ENCODE data around the gene PACS2.
"Not testable (repeated sequence)": the region's sequence is repeated elsewhere in the genome, so short reads cannot be mapped to it uniquely, and the experiment has no call there.

The PACS2 gene

GRCh38 chr14:105282098-105282725 lies 32.3 kb upstream of the PACS2 start:
- TF ChIP-seq, protein P1, sequence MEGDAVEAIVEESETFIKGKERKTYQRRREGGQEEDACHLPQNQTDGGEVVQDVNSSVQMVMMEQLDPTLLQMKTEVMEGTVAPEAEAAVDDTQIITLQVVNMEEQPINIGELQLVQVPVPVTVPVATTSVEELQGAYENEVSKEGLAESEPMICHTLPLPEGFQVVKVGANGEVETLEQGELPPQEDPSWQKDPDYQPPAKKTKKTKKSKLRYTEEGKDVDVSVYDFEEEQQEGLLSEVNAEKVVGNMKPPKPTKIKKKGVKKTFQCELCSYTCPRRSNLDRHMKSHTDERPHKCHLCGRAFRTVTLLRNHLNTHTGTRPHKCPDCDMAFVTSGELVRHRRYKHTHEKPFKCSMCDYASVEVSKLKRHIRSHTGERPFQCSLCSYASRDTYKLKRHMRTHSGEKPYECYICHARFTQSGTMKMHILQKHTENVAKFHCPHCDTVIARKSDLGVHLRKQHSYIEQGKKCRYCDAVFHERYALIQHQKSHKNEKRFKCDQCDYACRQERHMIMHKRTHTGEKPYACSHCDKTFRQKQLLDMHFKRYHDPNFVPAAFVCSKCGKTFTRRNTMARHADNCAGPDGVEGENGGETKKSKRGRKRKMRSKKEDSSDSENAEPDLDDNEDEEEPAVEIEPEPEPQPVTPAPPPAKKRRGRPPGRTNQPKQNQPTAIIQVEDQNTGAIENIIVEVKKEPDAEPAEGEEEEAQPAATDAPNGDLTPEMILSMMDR (IDR thresholded peaks at IDR 0.05; ENCODE audit: extremely low read depth, missing control alignments): no peak
- no peak for DNase-seq (ENCODE audit: low spot score)

- TF ChIP-seq, protein P1 (IDR thresholded peaks at IDR 0.05; ENCODE audit: extremely low read depth, missing control alignments): no peak
- no peak for DNase-seq (ENCODE audit: low spot score)
Measured at GRCh38 chr14:105283028-105283427, 31.5 kb upstream of the PACS2 start.

GRCh38 chr14:105283899-105284298 lies 30.6 kb upstream of the PACS2 start:
- TF ChIP-seq, protein P1 (IDR thresholded peaks at IDR 0.05; ENCODE audit: extremely low read depth, missing control alignments): no peak
- no peak for DNase-seq (ENCODE audit: low spot score)

GRCh38 chr14:105285174-105285573 lies 29.4 kb upstream of the PACS2 start:
- TF ChIP-seq, protein P1 (IDR thresholded peaks at IDR 0.05; ENCODE audit: extremely low read depth, missing control alignments): no peak
- DNase-seq (ENCODE audit: low spot score): no peak

DNA sequence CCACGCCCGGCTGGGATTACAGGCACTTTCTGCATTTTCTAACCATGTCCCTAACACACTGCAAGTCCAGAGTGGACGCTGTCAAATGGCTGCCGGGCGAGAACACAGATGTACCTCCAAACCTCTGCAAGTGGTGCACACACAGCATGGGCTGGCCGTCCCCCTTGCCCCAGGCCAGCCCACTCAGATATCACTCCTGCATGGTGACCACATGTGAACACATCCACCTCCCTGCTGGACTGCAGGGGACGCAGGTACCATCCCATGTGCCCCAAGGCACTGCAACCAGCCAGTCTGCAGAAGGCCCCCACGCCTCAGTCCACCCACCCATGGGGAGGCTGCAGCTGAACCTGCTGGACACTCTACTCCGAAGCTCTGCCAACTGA lies 27.8 kb upstream of the PACS2 start:
- TF ChIP-seq, protein P1 (IDR thresholded peaks at IDR 0.05; ENCODE audit: extremely low read depth, missing control alignments): no peak

DNA sequence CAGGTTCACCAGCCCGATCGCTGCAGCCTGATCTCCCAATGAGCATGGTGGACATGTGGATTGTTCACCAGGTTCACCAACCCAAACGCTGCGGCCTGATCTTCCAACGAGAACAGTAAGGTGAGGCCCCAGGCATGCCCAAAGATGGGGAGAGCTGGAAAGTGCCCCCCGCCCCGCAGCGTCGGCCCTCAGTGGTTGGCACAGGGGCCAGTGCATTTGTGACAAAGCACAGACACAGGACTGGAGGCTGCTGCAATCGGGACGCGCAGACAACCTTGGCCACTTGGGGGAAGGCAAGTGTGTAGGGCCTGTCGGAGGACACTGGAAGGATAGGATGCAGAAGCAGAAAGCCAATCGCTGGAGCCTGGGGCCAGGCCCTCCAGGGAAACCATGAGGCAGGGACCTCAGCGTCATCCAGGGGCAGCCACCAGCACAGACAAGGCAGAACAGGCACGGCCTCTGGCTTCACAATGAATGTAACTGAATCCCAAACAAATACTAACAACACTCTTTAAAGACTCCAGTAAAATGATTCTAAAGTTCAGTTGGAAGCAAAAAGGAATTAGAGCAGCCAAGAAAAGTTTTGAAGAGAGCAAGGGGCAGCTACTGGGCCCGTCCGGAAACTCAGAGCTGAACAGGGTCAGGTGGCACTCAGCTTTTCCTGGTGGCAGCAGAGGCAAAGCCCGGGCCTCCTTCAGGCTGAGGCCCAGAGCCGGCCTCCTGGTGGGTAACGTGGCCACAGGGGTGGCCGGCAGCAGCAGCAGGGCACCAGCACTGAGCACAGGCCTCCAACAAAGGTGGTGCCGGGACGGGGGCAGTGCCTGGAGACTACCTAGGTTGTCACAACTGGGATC lies 27.1 kb upstream of the PACS2 start:
- DNase-seq (ENCODE audit: low spot score): no peak
- TF ChIP-seq, protein P1 (IDR thresholded peaks at IDR 0.05; ENCODE audit: extremely low read depth, missing control alignments): no peak

More for the DNA sequence above, 27.8 kb upstream of the PACS2 start:
- no peak for DNase-seq (ENCODE audit: low spot score)

- DNase-seq (ENCODE audit: low spot score): not testable (repeated sequence)
Measured at GRCh38 chr14:105288936-105289335, 25.6 kb upstream of the PACS2 start.
